Calu3 (cell line): Measurements from ENCODE around the gene ACAP2. TPM values are rescaled to one million over a fixed set of nuclear protein-coding genes. Genes with fewer than 3 reads are reported as not detected.
A peak's percentile ranks its signal among the peaks of the same experiment; 100 is the strongest.

Experiments used
- BruUV-seq: library from RNA; stranded (reverse); fragments of 400-500 nt; replicated peaks from 2 replicates; lab custom pipeline; 2021; lab: Mats Ljungman, UMichigan
- CTCF ChIA-PET: fragments of 300-600 bp; sonication (Branson Sonifier 250); formaldehyde crosslinking; loops from one replicate; lab custom pipeline; 2022; ENCODE audit warnings: antibody characterized with exemption; lab: Charles Lee
- DNase-seq: peaks from one replicate; pipeline ENCODE4 v3.0.0; 2022
- H3K27ac Mint-ChIP-seq: one replicate; pipeline ENCODE4 v1.8.0; 2022; ENCODE audit warnings: mixed read lengths; ENCODE audit not compliant: unreplicated experiment
- H3K27me3 Mint-ChIP-seq: one replicate; pipeline ENCODE4 v1.8.0; 2022; ENCODE audit warnings: mixed read lengths; ENCODE audit not compliant: unreplicated experiment
- H3K36me3 Mint-ChIP-seq: one replicate; pipeline ENCODE4 v1.8.0; 2022; ENCODE audit warnings: mild to moderate bottlenecking, moderate library complexity, mixed read lengths; ENCODE audit not compliant: insufficient read depth, unreplicated experiment
- H3K4me1 Mint-ChIP-seq: one replicate; pipeline ENCODE4 v1.8.0; 2022; ENCODE audit warnings: mild to moderate bottlenecking, low read depth, mixed read lengths; ENCODE audit not compliant: unreplicated experiment
- H3K4me3 Mint-ChIP-seq: one replicate; pipeline ENCODE4 v1.8.0; 2022; ENCODE audit warnings: mild to moderate bottlenecking, low read depth, moderate library complexity, mixed read lengths; ENCODE audit not compliant: unreplicated experiment
- H3K9me3 Mint-ChIP-seq: one replicate; pipeline ENCODE4 v1.8.0; 2022; ENCODE audit warnings: low read depth, mixed read lengths; ENCODE audit not compliant: unreplicated experiment
- CTCF ChIP-seq: fragments of 200-600 bp; IDR thresholded peaks from one replicate; pipeline ENCODE4 v1.8.0; 2022; ENCODE audit warnings: antibody characterized with exemption; ENCODE audit not compliant: unreplicated experiment
- intact Hi-C: fragments of 100-400 bp; cut with micrococcal nuclease; formaldehyde crosslinking; loops from one replicate; pipeline ENCODE4 v1.10.0; 2022; ENCODE audit not compliant: unreplicated experiment
- total RNA-seq: library from RNA; stranded (reverse); gene quantifications from 2 replicates; pipeline ENCODE4 v1.2.3, GENCODE V29; 2022

Gene ACAP2
- total RNA-seq, 1 experiment from 2014 or later, result 74.0 TPM

GRCh38 chr3:195263925-195264600 lies 178.8 kb downstream of the ACAP2 start:
- Mint-ChIP-seq H3K36me3 (peaks cover 37% of the 10 kb centered on the region), H3K27ac (no peak overlapping the region), H3K4me1 (peaks cover 18% of the 10 kb centered on the region), H3K4me3 (no peak overlapping the region), H3K27me3 (no peaks in the 10 kb centered on the region), H3K9me3 (no peaks in the 10 kb centered on the region)
- DNase-seq, result no peak
- TF ChIP-seq CTCF, result no peak
- CTCF ChIA-PET, result no interaction called here
- intact Hi-C loops, result loop anchor here (5.0 kb wide), 1 partner anchor 262 kb away; no protein-coding TSS in a partner anchor
- BruUV-seq, result no TSS peak

GRCh38 chr3:195263193-195263924 lies 179.5 kb downstream of the ACAP2 start:
- H3K4me3 Mint-ChIP-seq, result no peak overlapping the region
- H3K9me3 Mint-ChIP-seq, result no peaks in the 10 kb centered on the region
- no peak for DNase-seq
- H3K36me3 Mint-ChIP-seq, result peaks cover 30% of the 10 kb centered on the region
- peaks cover 11% of the 10 kb centered on the region for H3K4me1 Mint-ChIP-seq
- CTCF ChIA-PET, result interaction anchor here (0.6 to 3.1 kb wide), 4 partner anchors 8 to 1245 kb away, joined by 4 to 13 read pairs (median 7); partner anchors contain the start of genes LSG1 and XXYLT1
- no peaks in the 10 kb centered on the region for H3K27me3 Mint-ChIP-seq
- no peak overlapping the region for H3K27ac Mint-ChIP-seq
- intact Hi-C loops, result loop anchor here (5.0 kb wide), 1 partner anchor 261 kb away; no protein-coding TSS in a partner anchor
- no TSS peak for BruUV-seq
- TF ChIP-seq CTCF, result no peak

GRCh38 chr3:195261925-195262324 lies 180.9 kb downstream of the ACAP2 start:
- H3K27ac Mint-ChIP-seq, result no peak overlapping the region
- BruUV-seq, result no TSS peak
- intact Hi-C loops, result loop anchor here (2.0 to 5.0 kb wide), 2 partner anchors 145 to 260 kb away; no protein-coding TSS in a partner anchor
- no peaks in the 10 kb centered on the region for H3K4me1 Mint-ChIP-seq
- no peak overlapping the region for H3K4me3 Mint-ChIP-seq
- CTCF ChIA-PET, result interaction anchor here (1.4 to 3.1 kb wide), 3 partner anchors 9 to 590 kb away, joined by 7 to 13 read pairs (median 7); partner anchors contain the start of genes LSG1 and XXYLT1
- no peak for TF ChIP-seq CTCF
- H3K9me3 Mint-ChIP-seq, result no peaks in the 10 kb centered on the region
- no peaks in the 10 kb centered on the region for H3K27me3 Mint-ChIP-seq
- H3K36me3 Mint-ChIP-seq, result peaks cover 21% of the 10 kb centered on the region
- DNase-seq, result no peak

- BruUV-seq, result TSS peak; percentile 51
- no peak for TF ChIP-seq CTCF
- CTCF ChIA-PET, result interaction anchor here (0.5 to 3.1 kb wide), 4 partner anchors 76 to 589 kb away, joined by 5 to 13 read pairs (median 8); partner anchors contain the start of gene LSG1
- DNase-seq, result no peak
- Mint-ChIP-seq H3K27me3 (no peaks in the 10 kb centered on the region), H3K4me3 (peak overlapping the region; percentile 77), H3K9me3 (no peaks in the 10 kb centered on the region), H3K27ac (no peak overlapping the region), H3K4me1 (no peaks in the 10 kb centered on the region), H3K36me3 (peaks cover 21% of the 10 kb centered on the region)
- intact Hi-C loops, result loop anchor here (2.0 to 5.0 kb wide), 2 partner anchors 144 to 258 kb away; no protein-coding TSS in a partner anchor
Observed at GRCh38 chr3:195260280-195260905, 182.4 kb downstream of the ACAP2 start.
